ENCODE data around the gene SYTL1.

DNA sequence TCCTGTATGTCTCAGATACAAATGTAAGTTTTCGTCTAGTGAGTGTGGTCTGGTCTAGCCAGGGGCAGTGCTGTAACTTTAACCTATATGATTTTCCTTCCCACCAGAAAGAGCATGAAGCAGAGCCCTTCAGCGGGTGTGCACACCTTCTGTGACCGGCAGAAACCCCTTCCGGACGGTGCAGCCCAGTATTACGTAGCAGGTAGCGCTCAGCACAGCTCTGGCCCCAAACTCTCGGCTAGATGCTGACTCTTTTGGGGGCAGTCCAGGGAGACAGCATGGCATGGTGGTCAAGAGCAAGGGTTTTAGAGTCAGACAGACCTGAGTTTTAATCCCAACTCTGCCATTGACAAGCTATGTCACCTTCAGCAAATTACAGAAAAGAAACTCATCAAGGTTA is 47.9 kb upstream of the SYTL1 start:
- TF ChIP-seq SMC3 (conservative IDR thresholded peaks at IDR 0.05; ENCODE audit: poor library complexity), result no peak
- TF ChIP-seq EP300 (conservative IDR thresholded peaks at IDR 0.05; ENCODE audit: poor library complexity, severe bottlenecking), result no peak
- TF ChIP-seq, protein P1, sequence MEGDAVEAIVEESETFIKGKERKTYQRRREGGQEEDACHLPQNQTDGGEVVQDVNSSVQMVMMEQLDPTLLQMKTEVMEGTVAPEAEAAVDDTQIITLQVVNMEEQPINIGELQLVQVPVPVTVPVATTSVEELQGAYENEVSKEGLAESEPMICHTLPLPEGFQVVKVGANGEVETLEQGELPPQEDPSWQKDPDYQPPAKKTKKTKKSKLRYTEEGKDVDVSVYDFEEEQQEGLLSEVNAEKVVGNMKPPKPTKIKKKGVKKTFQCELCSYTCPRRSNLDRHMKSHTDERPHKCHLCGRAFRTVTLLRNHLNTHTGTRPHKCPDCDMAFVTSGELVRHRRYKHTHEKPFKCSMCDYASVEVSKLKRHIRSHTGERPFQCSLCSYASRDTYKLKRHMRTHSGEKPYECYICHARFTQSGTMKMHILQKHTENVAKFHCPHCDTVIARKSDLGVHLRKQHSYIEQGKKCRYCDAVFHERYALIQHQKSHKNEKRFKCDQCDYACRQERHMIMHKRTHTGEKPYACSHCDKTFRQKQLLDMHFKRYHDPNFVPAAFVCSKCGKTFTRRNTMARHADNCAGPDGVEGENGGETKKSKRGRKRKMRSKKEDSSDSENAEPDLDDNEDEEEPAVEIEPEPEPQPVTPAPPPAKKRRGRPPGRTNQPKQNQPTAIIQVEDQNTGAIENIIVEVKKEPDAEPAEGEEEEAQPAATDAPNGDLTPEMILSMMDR (IDR thresholded peaks at IDR 0.05; ENCODE audit: poor library complexity, severe bottlenecking), result no peak
- TF ChIP-seq POLR2AphosphoS5 (IDR thresholded peaks at IDR 0.05), result no peak
- TF ChIP-seq RAD21 (conservative IDR thresholded peaks at IDR 0.05), result no peak
- TF ChIP-seq, protein P2, sequence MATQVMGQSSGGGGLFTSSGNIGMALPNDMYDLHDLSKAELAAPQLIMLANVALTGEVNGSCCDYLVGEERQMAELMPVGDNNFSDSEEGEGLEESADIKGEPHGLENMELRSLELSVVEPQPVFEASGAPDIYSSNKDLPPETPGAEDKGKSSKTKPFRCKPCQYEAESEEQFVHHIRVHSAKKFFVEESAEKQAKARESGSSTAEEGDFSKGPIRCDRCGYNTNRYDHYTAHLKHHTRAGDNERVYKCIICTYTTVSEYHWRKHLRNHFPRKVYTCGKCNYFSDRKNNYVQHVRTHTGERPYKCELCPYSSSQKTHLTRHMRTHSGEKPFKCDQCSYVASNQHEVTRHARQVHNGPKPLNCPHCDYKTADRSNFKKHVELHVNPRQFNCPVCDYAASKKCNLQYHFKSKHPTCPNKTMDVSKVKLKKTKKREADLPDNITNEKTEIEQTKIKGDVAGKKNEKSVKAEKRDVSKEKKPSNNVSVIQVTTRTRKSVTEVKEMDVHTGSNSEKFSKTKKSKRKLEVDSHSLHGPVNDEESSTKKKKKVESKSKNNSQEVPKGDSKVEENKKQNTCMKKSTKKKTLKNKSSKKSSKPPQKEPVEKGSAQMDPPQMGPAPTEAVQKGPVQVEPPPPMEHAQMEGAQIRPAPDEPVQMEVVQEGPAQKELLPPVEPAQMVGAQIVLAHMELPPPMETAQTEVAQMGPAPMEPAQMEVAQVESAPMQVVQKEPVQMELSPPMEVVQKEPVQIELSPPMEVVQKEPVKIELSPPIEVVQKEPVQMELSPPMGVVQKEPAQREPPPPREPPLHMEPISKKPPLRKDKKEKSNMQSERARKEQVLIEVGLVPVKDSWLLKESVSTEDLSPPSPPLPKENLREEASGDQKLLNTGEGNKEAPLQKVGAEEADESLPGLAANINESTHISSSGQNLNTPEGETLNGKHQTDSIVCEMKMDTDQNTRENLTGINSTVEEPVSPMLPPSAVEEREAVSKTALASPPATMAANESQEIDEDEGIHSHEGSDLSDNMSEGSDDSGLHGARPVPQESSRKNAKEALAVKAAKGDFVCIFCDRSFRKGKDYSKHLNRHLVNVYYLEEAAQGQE (IDR thresholded peaks at IDR 0.05; ENCODE audit: borderline replicate concordance), result no peak
- no peak for TF ChIP-seq EZH2 (IDR thresholded peaks at IDR 0.05; ENCODE audit: borderline replicate concordance, insufficient read depth, low read length, poor library complexity, severe bottlenecking)

Measured in neural cell (in vitro differentiated cells).